ENCODE measurements around the gene DMD.
A peak's percentile ranks its signal among the peaks of the same experiment; 100 is the strongest.
"Not testable (repeated sequence)": the region's sequence is repeated elsewhere in the genome, so short reads cannot be mapped to it uniquely, and the experiment has no call there.

DMD gene

GRCh38 chrX:31421441-31421840 lies 1789.9 kb downstream of the DMD start:
- H3K4me1 ChIP-seq (ENCODE audit: control insufficient read depth, insufficient read depth, low read length, poor library complexity, severe bottlenecking), result no peaks in the 10 kb centered on the region
- WGBS, 2 experiments (ENCODE audit: insufficient coverage in 2 of 2), result no CpG with 5 or more reads among the region's 3 CpGs
- H3K4me3 ChIP-seq (ENCODE audit: extremely low read depth, insufficient read depth, low read length, poor library complexity, severe bottlenecking), result no peak overlapping the region
- H3K9me3 ChIP-seq (ENCODE audit: control insufficient read depth, low read length), result no peaks in the 10 kb centered on the region
- no peaks in the 10 kb centered on the region for H3K36me3 ChIP-seq (ENCODE audit: control insufficient read depth, insufficient read depth, low read length)
- no peak overlapping the region for H3K27ac ChIP-seq (ENCODE audit: low read depth, low read length, severe bottlenecking)

- H3K27ac ChIP-seq (ENCODE audit: low read depth, low read length, severe bottlenecking), result peak overlapping the region; percentile 73
Measured at GRCh38 chrX:31420711-31421151, 1790.6 kb downstream of the DMD start.

GRCh38 chrX:31420302-31420701 lies 1791.0 kb downstream of the DMD start:
- H3K4me3 ChIP-seq (ENCODE audit: extremely low read depth, insufficient read depth, low read length, poor library complexity, severe bottlenecking), result no peak overlapping the region
- peak overlapping the region; percentile 73 for H3K27ac ChIP-seq (ENCODE audit: low read depth, low read length, severe bottlenecking)
- H3K36me3 ChIP-seq (ENCODE audit: control insufficient read depth, insufficient read depth, low read length), result no peaks in the 10 kb centered on the region
- H3K4me1 ChIP-seq (ENCODE audit: control insufficient read depth, insufficient read depth, low read length, poor library complexity, severe bottlenecking), result peaks cover under 1% of the 10 kb centered on the region
- no CpG with 5 or more reads among the region's 2 CpGs for WGBS, 2 experiments (ENCODE audit: insufficient coverage in 2 of 2)
- no peaks in the 10 kb centered on the region for H3K9me3 ChIP-seq (ENCODE audit: control insufficient read depth, low read length)

More at GRCh38 chrX:31420711-31421151, 1790.6 kb downstream of the DMD start:
- 86 to 90% methylated on average over 2 of the region's 3 CpGs for WGBS, 2 experiments (ENCODE audit: insufficient coverage in 2 of 2)
- Histone ChIP-seq H3K9me3 (ENCODE audit: control insufficient read depth, low read length) (no peaks in the 10 kb centered on the region), H3K36me3 (ENCODE audit: control insufficient read depth, insufficient read depth, low read length) (no peaks in the 10 kb centered on the region), H3K4me1 (ENCODE audit: control insufficient read depth, insufficient read depth, low read length, poor library complexity, severe bottlenecking) (no peaks in the 10 kb centered on the region), H3K4me3 (ENCODE audit: extremely low read depth, insufficient read depth, low read length, poor library complexity, severe bottlenecking) (no peak overlapping the region)

DNA sequence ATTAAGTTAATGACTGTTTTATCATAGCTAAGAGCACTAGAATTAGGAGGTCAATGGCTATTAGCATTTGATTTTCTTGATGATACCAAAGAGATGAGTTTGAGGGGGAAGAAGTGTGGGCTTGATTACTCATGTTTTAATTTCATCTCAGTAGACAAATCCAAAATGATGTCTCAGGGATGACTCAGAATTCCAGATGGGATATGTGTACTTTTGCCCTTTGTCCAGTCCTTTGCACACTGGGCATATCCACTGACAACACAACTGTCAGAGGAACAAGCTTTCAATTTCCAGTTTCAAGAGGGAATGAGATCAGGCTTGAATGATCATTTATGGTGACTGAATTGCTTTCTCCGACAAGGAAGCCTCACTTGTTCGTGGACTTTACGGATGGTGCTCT lies 1814.2 kb downstream of the DMD start:
- WGBS, 2 experiments (ENCODE audit: insufficient coverage in 2 of 2), result 50% methylated on average over 2 of the region's 3 CpGs; no CpG with 5 or more reads in 1 of the 2 experiments
- H3K27ac ChIP-seq (ENCODE audit: low read depth, low read length, severe bottlenecking), result no peak overlapping the region
- no peak overlapping the region for H3K4me3 ChIP-seq (ENCODE audit: extremely low read depth, insufficient read depth, low read length, poor library complexity, severe bottlenecking)
- no peaks in the 10 kb centered on the region for H3K9me3 ChIP-seq (ENCODE audit: control insufficient read depth, low read length)
- H3K4me1 ChIP-seq (ENCODE audit: control insufficient read depth, insufficient read depth, low read length, poor library complexity, severe bottlenecking), result no peaks in the 10 kb centered on the region
- H3K36me3 ChIP-seq (ENCODE audit: control insufficient read depth, insufficient read depth, low read length), result no peaks in the 10 kb centered on the region

DNA sequence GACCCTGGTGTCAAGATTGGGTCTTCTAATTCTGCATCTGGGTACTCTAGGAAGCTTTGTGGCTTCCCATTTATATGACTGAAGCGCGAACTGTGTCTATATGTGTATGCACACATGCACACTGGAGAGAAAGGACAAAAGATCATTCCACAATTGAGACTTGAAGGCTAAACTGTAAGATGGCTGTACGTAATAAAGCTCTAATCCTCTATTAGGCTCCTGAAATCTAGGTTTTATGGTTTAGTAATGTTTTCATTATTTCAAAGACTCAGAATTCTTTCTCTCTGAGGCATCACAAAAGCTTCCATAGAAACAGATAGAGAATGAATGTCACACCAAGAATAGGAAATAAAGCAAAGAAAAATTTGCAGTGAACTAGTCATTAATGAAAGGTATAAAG lies 1818.8 kb downstream of the DMD start:
- Histone ChIP-seq H3K9me3 (ENCODE audit: control insufficient read depth, low read length) (no peaks in the 10 kb centered on the region), H3K4me1 (ENCODE audit: control insufficient read depth, insufficient read depth, low read length, poor library complexity, severe bottlenecking) (no peaks in the 10 kb centered on the region), H3K4me3 (ENCODE audit: extremely low read depth, insufficient read depth, low read length, poor library complexity, severe bottlenecking) (no peak overlapping the region), H3K36me3 (ENCODE audit: control insufficient read depth, insufficient read depth, low read length) (no peaks in the 10 kb centered on the region), H3K27ac (ENCODE audit: low read depth, low read length, severe bottlenecking) (no peak overlapping the region)
- WGBS, 2 experiments (ENCODE audit: insufficient coverage in 2 of 2), result 100% methylated on average over 2 of the region's 3 CpGs; no CpG with 5 or more reads in 1 of the 2 experiments

DNA sequence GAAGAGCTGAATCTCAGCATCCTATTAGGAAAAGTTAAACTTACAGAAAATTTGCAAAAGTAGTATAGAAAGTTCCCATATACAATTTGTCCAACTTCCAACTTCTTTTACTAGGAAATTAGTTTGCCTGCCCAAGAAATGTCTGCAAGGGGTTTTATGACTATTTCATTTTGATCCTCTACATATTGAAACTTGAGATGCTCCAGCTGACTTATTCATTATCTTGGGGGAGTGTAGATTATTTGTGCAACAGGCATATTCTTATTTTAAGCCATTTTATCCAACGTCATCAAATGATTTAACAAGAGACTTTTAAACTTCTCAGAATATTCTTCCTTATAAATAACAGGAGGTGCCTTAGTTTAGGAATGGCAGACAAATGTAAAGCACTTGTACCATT lies 1822.4 kb downstream of the DMD start:
- Histone ChIP-seq H3K9me3 (ENCODE audit: control insufficient read depth, low read length) (no peaks in the 10 kb centered on the region), H3K27ac (ENCODE audit: low read depth, low read length, severe bottlenecking) (no peak overlapping the region), H3K4me3 (ENCODE audit: extremely low read depth, insufficient read depth, low read length, poor library complexity, severe bottlenecking) (no peak overlapping the region), H3K4me1 (ENCODE audit: control insufficient read depth, insufficient read depth, low read length, poor library complexity, severe bottlenecking) (no peaks in the 10 kb centered on the region), H3K36me3 (ENCODE audit: control insufficient read depth, insufficient read depth, low read length) (no peaks in the 10 kb centered on the region)
- no CpG with 5 or more reads among the region's 1 CpG for WGBS, 2 experiments (ENCODE audit: insufficient coverage in 2 of 2)

- Histone ChIP-seq H3K4me3 (ENCODE audit: extremely low read depth, insufficient read depth, low read length, poor library complexity, severe bottlenecking) (no peak overlapping the region), H3K9me3 (ENCODE audit: control insufficient read depth, low read length) (no peaks in the 10 kb centered on the region), H3K4me1 (ENCODE audit: control insufficient read depth, insufficient read depth, low read length, poor library complexity, severe bottlenecking) (no peaks in the 10 kb centered on the region), H3K27ac (ENCODE audit: low read depth, low read length, severe bottlenecking) (no peak overlapping the region), H3K36me3 (ENCODE audit: control insufficient read depth, insufficient read depth, low read length) (no peaks in the 10 kb centered on the region)
- WGBS, 2 experiments (ENCODE audit: insufficient coverage in 2 of 2), result 80 to 100% methylated on average over 1 of the region's 1 CpG
Measured at GRCh38 chrX:31384471-31384870, 1826.9 kb downstream of the DMD start.

- no peak overlapping the region for H3K4me3 ChIP-seq (ENCODE audit: extremely low read depth, insufficient read depth, low read length, poor library complexity, severe bottlenecking)
- WGBS, 2 experiments (ENCODE audit: insufficient coverage in 2 of 2), result 100% methylated on average over 3 of the region's 8 CpGs; no CpG with 5 or more reads in 1 of the 2 experiments
Measured at GRCh38 chrX:31383991-31384390, 1827.4 kb downstream of the DMD start.

DNA sequence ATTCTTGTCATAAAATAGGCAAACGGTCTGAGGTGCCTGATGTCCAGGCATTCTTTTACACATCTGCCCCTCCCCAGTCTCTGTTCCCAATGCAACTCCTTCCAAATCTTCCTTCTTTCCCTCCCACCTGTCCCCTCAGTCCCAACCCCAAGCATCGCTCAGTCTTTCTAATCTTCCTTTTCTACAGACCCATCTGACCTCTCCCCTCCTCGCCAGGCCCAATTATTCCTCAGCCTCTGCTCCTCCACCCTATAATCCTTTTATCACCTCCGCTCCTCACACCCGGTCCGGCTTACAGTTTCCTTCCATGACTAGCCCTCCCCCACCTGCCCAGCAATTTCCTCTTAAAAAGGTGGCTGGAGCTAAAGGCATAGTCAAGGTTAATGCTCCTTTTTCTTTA lies 1832.4 kb downstream of the DMD start:
- not testable (repeated sequence) for H3K27ac ChIP-seq (ENCODE audit: low read depth, low read length, severe bottlenecking); H3K4me3 ChIP-seq (ENCODE audit: extremely low read depth, insufficient read depth, low read length, poor library complexity, severe bottlenecking); H3K36me3 ChIP-seq (ENCODE audit: control insufficient read depth, insufficient read depth, low read length); H3K9me3 ChIP-seq (ENCODE audit: control insufficient read depth, low read length); H3K4me1 ChIP-seq (ENCODE audit: control insufficient read depth, insufficient read depth, low read length, poor library complexity, severe bottlenecking)
- WGBS, 2 experiments (ENCODE audit: insufficient coverage in 2 of 2), result 78% methylated on average over 2 of the region's 6 CpGs; no CpG with 5 or more reads in 1 of the 2 experiments

More at GRCh38 chrX:31383991-31384390, 1827.4 kb downstream of the DMD start:
- Histone ChIP-seq H3K4me1 (ENCODE audit: control insufficient read depth, insufficient read depth, low read length, poor library complexity, severe bottlenecking) (no peaks in the 10 kb centered on the region), H3K9me3 (ENCODE audit: control insufficient read depth, low read length) (no peaks in the 10 kb centered on the region), H3K27ac (ENCODE audit: low read depth, low read length, severe bottlenecking) (no peak overlapping the region), H3K36me3 (ENCODE audit: control insufficient read depth, insufficient read depth, low read length) (no peaks in the 10 kb centered on the region)

GRCh38 chrX:31377821-31378220 lies 1833.5 kb downstream of the DMD start:
- not testable (repeated sequence) for H3K27ac ChIP-seq (ENCODE audit: low read depth, low read length, severe bottlenecking); H3K4me3 ChIP-seq (ENCODE audit: extremely low read depth, insufficient read depth, low read length, poor library complexity, severe bottlenecking); H3K36me3 ChIP-seq (ENCODE audit: control insufficient read depth, insufficient read depth, low read length); H3K4me1 ChIP-seq (ENCODE audit: control insufficient read depth, insufficient read depth, low read length, poor library complexity, severe bottlenecking); H3K9me3 ChIP-seq (ENCODE audit: control insufficient read depth, low read length)
- 70 to 72% methylated on average over 2 to 5 of the region's 8 CpGs for WGBS, 2 experiments (ENCODE audit: insufficient coverage in 2 of 2)

- H3K4me1 ChIP-seq (ENCODE audit: control insufficient read depth, insufficient read depth, low read length, poor library complexity, severe bottlenecking), result no peaks in the 10 kb centered on the region
- 86 to 90% methylated on average over 1 to 2 of the region's 2 CpGs for WGBS, 2 experiments (ENCODE audit: insufficient coverage in 2 of 2)
- no peak overlapping the region for H3K27ac ChIP-seq (ENCODE audit: low read depth, low read length, severe bottlenecking)
- H3K9me3 ChIP-seq (ENCODE audit: control insufficient read depth, low read length), result no peaks in the 10 kb centered on the region
- no peak overlapping the region for H3K4me3 ChIP-seq (ENCODE audit: extremely low read depth, insufficient read depth, low read length, poor library complexity, severe bottlenecking)
- no peaks in the 10 kb centered on the region for H3K36me3 ChIP-seq (ENCODE audit: control insufficient read depth, insufficient read depth, low read length)
Measured at GRCh38 chrX:31376408-31377022, 1834.8 kb downstream of the DMD start.

All from mesodermal cell (in vitro differentiated cells).